Nephron (organoid): ENCODE measurements around the gene ACSL6.
A peak's percentile ranks its signal among the peaks of the same experiment; 100 is the strongest.

Experiments used
- H3K27ac Mint-ChIP-seq, 3 experiments: 2 replicates each; pipeline ENCODE4 v1.8.0; 2020; ENCODE audit warnings: mixed read lengths in 3 of 3, mild to moderate bottlenecking in 2 of 3, moderate library complexity in 1 of 3
- H3K27me3 Mint-ChIP-seq: 2 replicates; pipeline ENCODE4 v1.8.0; 2021; ENCODE audit warnings: low read depth, mild to moderate bottlenecking, moderate library complexity, mixed read lengths
- H3K36me3 Mint-ChIP-seq: 2 replicates; pipeline ENCODE4 v1.8.0; 2020; ENCODE audit warnings: low read depth, mixed read lengths
- H3K4me1 Mint-ChIP-seq: 2 replicates; pipeline ENCODE4 v1.8.0; 2020; ENCODE audit warnings: mixed read lengths
- H3K4me3 Mint-ChIP-seq, 3 experiments: 2 replicates each; pipeline ENCODE4 v1.8.0; 2020; ENCODE audit warnings: mild to moderate bottlenecking in 3 of 3, mixed read lengths in 3 of 3, moderate library complexity in 2 of 3
- H3K9me3 Mint-ChIP-seq: 2 replicates; pipeline ENCODE4 v1.8.0; 2020; ENCODE audit warnings: mixed read lengths
- CTCF ChIP-seq, 3 experiments: fragments of 200-600 bp; sonication (generic); IDR thresholded peaks; one replicate each; pipeline ENCODE4 v1.5.0; 2021; ENCODE audit warnings: antibody characterized with exemption in 3 of 3; ENCODE audit not compliant: unreplicated experiment in 3 of 3

The ACSL6 gene

GRCh38 chr5:132010645-132010988, 841 bp downstream of the ACSL6 start:
- peaks cover 66% of the 10 kb centered on the region for H3K27me3 Mint-ChIP-seq
- no peaks in the 10 kb centered on the region for H3K36me3 Mint-ChIP-seq
- no peaks in the 10 kb centered on the region for H3K4me1 Mint-ChIP-seq
- H3K4me3 Mint-ChIP-seq: peak overlapping the region; percentile 65 to 75 (median 74)
- H3K27ac Mint-ChIP-seq: no peak overlapping the region
- H3K9me3 Mint-ChIP-seq: no peaks in the 10 kb centered on the region
- no peak for TF ChIP-seq CTCF (IDR thresholded peaks at IDR 0.05; ENCODE audit: unreplicated experiment in 3 of 3)

GRCh38 chr5:132009706-132010405, 1.6 kb downstream of the ACSL6 start:
- TF ChIP-seq CTCF (IDR thresholded peaks at IDR 0.05; ENCODE audit: unreplicated experiment in 3 of 3): no peak
- Mint-ChIP-seq H3K4me1 (no peaks in the 10 kb centered on the region), H3K27me3 (peaks cover 60% of the 10 kb centered on the region), H3K27ac (no peak overlapping the region), H3K36me3 (no peaks in the 10 kb centered on the region), H3K9me3 (no peaks in the 10 kb centered on the region), H3K4me3 (peak overlapping the region in 1 of 3 experiments; percentile 74)

DNA sequence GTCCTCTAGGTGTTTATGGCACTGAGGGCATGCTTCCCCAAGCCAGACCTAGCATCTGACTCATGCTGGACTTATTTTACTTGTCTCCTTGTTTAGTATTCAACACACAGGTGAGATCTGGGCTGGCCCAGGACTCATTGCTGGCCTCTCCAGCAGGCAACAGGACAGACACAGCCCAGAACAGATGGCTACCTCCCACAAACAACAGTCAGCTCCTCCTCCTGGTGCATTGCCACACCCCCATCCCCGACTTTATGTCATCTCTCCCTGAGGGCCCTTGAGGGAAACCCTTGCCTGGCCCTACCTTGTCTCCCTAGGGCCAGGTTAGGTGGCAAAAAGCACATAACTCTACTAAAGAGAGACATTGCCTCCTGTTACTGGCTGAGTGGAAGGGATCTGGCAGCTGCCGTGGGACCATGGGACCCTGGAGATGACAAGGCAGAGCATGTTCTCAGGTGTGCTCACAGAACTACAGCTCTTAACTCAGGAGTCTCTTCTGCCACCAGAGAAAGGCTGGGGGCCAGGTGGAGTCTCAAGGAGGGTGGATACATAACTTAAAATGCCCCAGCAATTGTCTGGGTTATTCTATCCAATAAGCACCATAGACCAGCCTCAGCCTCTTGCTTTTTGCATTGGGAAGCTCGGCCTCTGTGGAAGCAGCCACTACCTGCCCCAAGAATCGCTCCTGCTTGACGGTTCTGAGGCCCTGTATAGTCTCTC, 2.3 kb downstream of the ACSL6 start:
- H3K27ac Mint-ChIP-seq: no peak overlapping the region
- H3K4me3 Mint-ChIP-seq: no peak overlapping the region
- H3K4me1 Mint-ChIP-seq: no peaks in the 10 kb centered on the region
- TF ChIP-seq CTCF (IDR thresholded peaks at IDR 0.05; ENCODE audit: unreplicated experiment in 3 of 3): no peak
- H3K27me3 Mint-ChIP-seq: peaks cover 57% of the 10 kb centered on the region
- no peaks in the 10 kb centered on the region for H3K36me3 Mint-ChIP-seq
- no peaks in the 10 kb centered on the region for H3K9me3 Mint-ChIP-seq

DNA sequence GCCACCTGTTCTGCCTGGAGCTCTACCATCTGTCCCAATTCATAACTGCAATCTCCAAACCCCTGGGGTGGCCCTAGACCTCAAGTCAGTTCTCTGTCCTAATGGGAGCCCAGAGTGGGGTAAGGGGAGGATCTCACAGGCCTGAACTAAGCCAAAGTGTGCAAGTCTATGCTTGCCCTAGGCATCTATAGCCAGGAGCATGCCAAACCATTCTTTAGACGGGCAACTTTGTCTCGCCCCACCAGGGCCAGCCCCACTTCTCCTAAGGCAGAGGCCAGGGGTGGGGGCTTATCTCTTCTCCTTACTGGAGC, 3.3 kb downstream of the ACSL6 start:
- Mint-ChIP-seq H3K27ac (no peak overlapping the region), H3K36me3 (no peaks in the 10 kb centered on the region), H3K4me3 (no peak overlapping the region), H3K4me1 (no peaks in the 10 kb centered on the region), H3K9me3 (no peaks in the 10 kb centered on the region), H3K27me3 (peaks cover 50% of the 10 kb centered on the region)
- TF ChIP-seq CTCF (IDR thresholded peaks at IDR 0.05; ENCODE audit: unreplicated experiment in 3 of 3): peak in 2 of 3 experiments; percentile 20 to 32

GRCh38 chr5:132007399-132008162, 3.9 kb downstream of the ACSL6 start:
- Mint-ChIP-seq H3K9me3 (no peaks in the 10 kb centered on the region), H3K36me3 (no peaks in the 10 kb centered on the region), H3K4me1 (no peaks in the 10 kb centered on the region), H3K27me3 (peaks cover 50% of the 10 kb centered on the region), H3K27ac (no peak overlapping the region), H3K4me3 (no peak overlapping the region)
- peak; percentile 52 to 74 (median 59) for TF ChIP-seq CTCF (IDR thresholded peaks at IDR 0.05; ENCODE audit: unreplicated experiment in 3 of 3)
